SJCRH30 (cell line): ENCODE results near the gene TMEM92. TPM values are rescaled to one million over a fixed set of nuclear protein-coding genes. Genes with fewer than 3 reads are reported as not detected.
"Not testable (repeated sequence)": the region's sequence is repeated elsewhere in the genome, so short reads cannot be mapped to it uniquely, and the experiment has no call there.

Experiments
- DNase-seq, 2 experiments: peaks; one replicate each; pipeline ENCODE4 v3.0.0-alpha.2; 2015 to 2020
- H3K27ac ChIP-seq: fragments of 250-450 bp; sonication (Bioruptor Pico); 2 replicates; pipeline ENCODE4 v1.5.1; 2020; ENCODE audit warnings: mild to moderate bottlenecking, moderate library complexity
- H3K27me3 ChIP-seq: fragments of 250-450 bp; sonication (Bioruptor Pico); 2 replicates; pipeline ENCODE4 v1.5.1; 2020; ENCODE audit warnings: mild to moderate bottlenecking, moderate library complexity
- H3K36me3 ChIP-seq: fragments of 250-450 bp; sonication (Bioruptor Pico); 2 replicates; pipeline ENCODE4 v1.5.1; 2020; ENCODE audit warnings: mild to moderate bottlenecking, moderate library complexity
- H3K4me1 ChIP-seq: fragments of 250-450 bp; sonication (Bioruptor Pico); 2 replicates; pipeline ENCODE4 v1.5.1; 2020; ENCODE audit warnings: mild to moderate bottlenecking, moderate library complexity
- H3K4me3 ChIP-seq: fragments of 250-450 bp; sonication (Bioruptor Pico); 2 replicates; pipeline ENCODE4 v1.5.1; 2020; ENCODE audit warnings: mild to moderate bottlenecking, moderate library complexity
- H3K9me3 ChIP-seq: fragments of 250-450 bp; sonication (Bioruptor Pico); replicated peaks from 2 replicates; pipeline ENCODE4 v1.5.1; 2020; ENCODE audit warnings: mild to moderate bottlenecking, moderate library complexity
- total RNA-seq: library from RNA; depleted of rRNA; stranded (reverse); fragments of >200 nt; shearing (Covaris generic); gene quantifications from 2 replicates; pipeline ENCODE4 v1.2.3, GENCODE V29; 2014

The TMEM92 gene
- total RNA-seq, 1 experiment from 2014 or later = not detected

- H3K27me3 ChIP-seq = peaks cover 4% of the 10 kb centered on the region; the same call in 1 of the 2 replicates
- no peak overlapping the region for H3K27ac ChIP-seq
- H3K9me3 ChIP-seq = no peaks in the 10 kb centered on the region
- DNase-seq = no peak
- no peak overlapping the region for H3K4me3 ChIP-seq
- H3K4me1 ChIP-seq = no peaks in the 10 kb centered on the region
- H3K36me3 ChIP-seq = no peaks in the 10 kb centered on the region
These were observed 4.4 kb downstream of the TMEM92 start for GRCh38 chr17:50278526-50279180.

DNA sequence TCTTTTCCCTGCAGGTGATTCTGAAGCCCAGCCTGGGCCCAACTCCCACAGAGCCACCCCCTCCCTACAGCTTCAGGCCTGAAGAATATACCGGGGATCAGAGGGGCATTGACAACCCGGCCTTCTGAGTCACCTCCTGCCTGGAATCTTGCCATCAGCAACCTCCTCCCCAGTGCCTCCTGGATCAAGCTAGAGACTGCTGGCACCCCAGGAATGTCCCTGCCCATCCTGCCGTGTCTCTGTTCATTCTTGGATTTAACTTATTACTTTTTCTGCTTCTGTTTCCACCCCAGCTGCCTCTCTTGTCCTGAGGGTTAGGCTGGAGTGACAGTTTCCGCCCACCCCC, 4.9 kb downstream of the TMEM92 start:
- H3K36me3 ChIP-seq = no peaks in the 10 kb centered on the region
- H3K4me1 ChIP-seq = no peaks in the 10 kb centered on the region
- no peaks in the 10 kb centered on the region for H3K9me3 ChIP-seq
- H3K27me3 ChIP-seq = peaks cover 4% of the 10 kb centered on the region; the same call in 1 of the 2 replicates
- DNase-seq = no peak
- no peak overlapping the region for H3K27ac ChIP-seq
- H3K4me3 ChIP-seq = no peak overlapping the region

DNA sequence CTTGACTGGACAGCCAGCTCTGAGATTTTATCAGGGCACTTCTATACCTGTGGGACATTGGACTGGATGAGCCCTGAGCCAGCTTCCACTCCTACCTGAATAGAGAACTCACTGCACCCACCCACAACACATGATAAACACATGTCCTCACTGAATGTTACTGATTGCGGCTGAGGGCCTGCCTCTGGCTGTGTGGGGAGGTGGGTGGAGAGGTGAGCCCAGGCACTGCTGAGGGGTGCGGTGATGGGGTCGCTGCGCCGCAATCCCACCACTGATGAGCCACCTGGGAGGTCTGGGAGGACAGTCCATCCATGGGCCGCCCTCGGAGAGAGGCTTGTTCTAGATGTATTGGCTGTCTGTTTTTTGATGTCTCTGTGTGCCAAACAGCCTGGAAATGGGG, 5.4 kb downstream of the TMEM92 start:
- Histone ChIP-seq H3K27me3 (peaks cover 4% of the 10 kb centered on the region; the same call in 1 of the 2 replicates), H3K4me3 (no peak overlapping the region), H3K27ac (no peak overlapping the region), H3K4me1 (no peaks in the 10 kb centered on the region), H3K36me3 (no peaks in the 10 kb centered on the region), H3K9me3 (no peaks in the 10 kb centered on the region)
- no peak for DNase-seq

GRCh38 chr17:50280068-50280467, 5.8 kb downstream of the TMEM92 start:
- no peak for DNase-seq
- Histone ChIP-seq H3K4me3 (no peak overlapping the region), H3K9me3 (no peaks in the 10 kb centered on the region), H3K27ac (no peak overlapping the region), H3K4me1 (no peaks in the 10 kb centered on the region), H3K36me3 (no peaks in the 10 kb centered on the region), H3K27me3 (peaks cover 4% of the 10 kb centered on the region; the same call in 1 of the 2 replicates)

- H3K4me1 ChIP-seq = no peaks in the 10 kb centered on the region
- H3K4me3 ChIP-seq = no peak overlapping the region
- no peak overlapping the region for H3K27ac ChIP-seq
These were observed 6.7 kb downstream of the TMEM92 start for GRCh38 chr17:50280801-50281441.

GRCh38 chr17:50281739-50282401, 7.6 kb downstream of the TMEM92 start:
- H3K27ac ChIP-seq = no peak overlapping the region
- no peaks in the 10 kb centered on the region for H3K4me1 ChIP-seq
- no peaks in the 10 kb centered on the region for H3K9me3 ChIP-seq
- H3K4me3 ChIP-seq = no peak overlapping the region
- no peak for DNase-seq
- H3K27me3 ChIP-seq = peaks cover 4% of the 10 kb centered on the region; the same call in 1 of the 2 replicates
- H3K36me3 ChIP-seq = no peaks in the 10 kb centered on the region

More at GRCh38 chr17:50280801-50281441, 6.7 kb downstream of the TMEM92 start:
- no peaks in the 10 kb centered on the region for H3K36me3 ChIP-seq
- no peak for DNase-seq
- H3K9me3 ChIP-seq = no peaks in the 10 kb centered on the region
- H3K27me3 ChIP-seq = peaks cover 4% of the 10 kb centered on the region; the same call in 1 of the 2 replicates

DNA sequence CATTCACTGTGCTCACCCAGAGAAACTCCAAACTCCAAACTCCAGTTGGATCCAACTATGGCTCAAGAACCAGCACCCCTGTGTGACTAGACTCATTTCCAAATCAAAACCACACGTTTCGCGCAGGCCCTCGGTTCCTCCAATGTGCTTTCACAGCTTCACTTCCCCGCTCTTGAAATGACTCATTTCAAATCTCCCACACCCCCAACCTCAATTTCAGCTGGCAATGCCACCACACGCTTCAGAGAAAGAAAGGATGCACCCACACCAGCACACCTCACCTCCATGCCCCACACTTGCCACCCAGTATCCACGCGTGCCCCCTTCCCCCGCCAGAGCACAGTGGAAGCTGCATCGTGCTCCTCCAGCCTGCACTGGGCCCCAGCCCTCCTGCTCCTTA, 9.0 kb downstream of the TMEM92 start:
- no peak for DNase-seq
- no peak overlapping the region for H3K4me3 ChIP-seq
- H3K36me3 ChIP-seq = no peaks in the 10 kb centered on the region
- no peak overlapping the region for H3K27ac ChIP-seq
- 0 out of 2 replicates have a peak, but pooled peaks cover under 1% of the 10 kb centered on the region for H3K27me3 ChIP-seq
- H3K4me1 ChIP-seq = no peaks in the 10 kb centered on the region
- no peaks in the 10 kb centered on the region for H3K9me3 ChIP-seq

GRCh38 chr17:50283714-50284113, 9.4 kb downstream of the TMEM92 start:
- Histone ChIP-seq H3K36me3 (no peaks in the 10 kb centered on the region), H3K4me3 (no peak overlapping the region), H3K27ac (no peak overlapping the region), H3K27me3 (no peaks in the 10 kb centered on the region), H3K4me1 (no peaks in the 10 kb centered on the region), H3K9me3 (no peaks in the 10 kb centered on the region)
- DNase-seq = no peak

- H3K9me3 ChIP-seq = no peaks in the 10 kb centered on the region
- H3K4me3 ChIP-seq = no peak overlapping the region
- no peaks in the 10 kb centered on the region for H3K36me3 ChIP-seq
- H3K27ac ChIP-seq = no peak overlapping the region
- no peak for DNase-seq
- no peaks in the 10 kb centered on the region for H3K27me3 ChIP-seq
- H3K4me1 ChIP-seq = no peaks in the 10 kb centered on the region
These were observed 11.7 kb downstream of the TMEM92 start for GRCh38 chr17:50285941-50286340.

GRCh38 chr17:50287302-50287701, 13.0 kb downstream of the TMEM92 start:
- not testable (repeated sequence) for H3K27me3 ChIP-seq, H3K9me3 ChIP-seq, DNase-seq, H3K4me3 ChIP-seq, H3K27ac ChIP-seq, H3K36me3 ChIP-seq, H3K4me1 ChIP-seq

GRCh38 chr17:50288306-50288705, 14.0 kb downstream of the TMEM92 start:
- no peaks in the 10 kb centered on the region for H3K36me3 ChIP-seq
- no peaks in the 10 kb centered on the region for H3K4me1 ChIP-seq
- no peak for DNase-seq
- H3K27ac ChIP-seq = no peak overlapping the region
- no peaks in the 10 kb centered on the region for H3K27me3 ChIP-seq
- no peaks in the 10 kb centered on the region for H3K9me3 ChIP-seq
- no peak overlapping the region for H3K4me3 ChIP-seq

GRCh38 chr17:50289278-50289677, 15.0 kb downstream of the TMEM92 start:
- Histone ChIP-seq H3K36me3 (no peaks in the 10 kb centered on the region), H3K27me3 (no peaks in the 10 kb centered on the region; the same call in 1 of the 2 replicates), H3K9me3 (no peaks in the 10 kb centered on the region), H3K27ac (no peak overlapping the region), H3K4me1 (no peaks in the 10 kb centered on the region), H3K4me3 (no peak overlapping the region)
- no peak for DNase-seq

DNA sequence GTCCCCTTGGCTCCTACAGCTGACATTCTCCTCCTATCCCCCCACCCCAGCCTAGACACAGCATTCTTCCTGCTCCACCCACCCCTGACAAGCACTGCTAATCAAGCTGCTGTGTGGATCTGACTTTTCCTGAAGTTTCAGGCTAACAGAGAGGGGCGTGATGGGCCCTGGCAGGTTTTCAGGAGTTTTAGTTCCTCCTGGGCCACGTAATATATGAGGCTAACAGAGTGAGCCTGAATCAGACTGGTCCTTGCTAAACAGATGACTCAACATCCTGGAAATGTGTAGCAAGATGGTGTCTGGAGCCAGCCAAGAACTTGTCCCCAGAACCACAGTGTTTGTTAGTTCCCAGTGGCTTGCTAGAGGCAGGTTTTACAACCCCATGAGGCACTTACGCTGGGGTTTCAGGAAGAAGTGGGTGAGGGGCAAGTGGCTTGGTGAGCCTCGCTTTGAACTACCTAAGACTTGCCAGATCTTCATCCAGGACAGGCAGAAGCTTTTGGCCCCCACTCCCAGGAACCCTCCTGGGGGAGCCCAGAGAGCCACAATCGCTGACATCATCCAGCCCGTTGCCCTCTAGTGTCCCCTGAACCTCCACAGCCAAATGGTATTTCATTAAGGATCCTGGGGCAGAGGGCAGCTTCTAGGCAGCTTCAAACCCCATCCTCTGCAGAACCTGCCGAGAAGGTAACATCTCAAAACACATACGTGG, 15.9 kb downstream of the TMEM92 start:
- Histone ChIP-seq H3K36me3 (no peaks in the 10 kb centered on the region), H3K27ac (no peak overlapping the region), H3K4me1 (no peaks in the 10 kb centered on the region), H3K27me3 (no peaks in the 10 kb centered on the region; the same call in 1 of the 2 replicates), H3K4me3 (no peak overlapping the region), H3K9me3 (no peaks in the 10 kb centered on the region)
- no peak for DNase-seq

DNA sequence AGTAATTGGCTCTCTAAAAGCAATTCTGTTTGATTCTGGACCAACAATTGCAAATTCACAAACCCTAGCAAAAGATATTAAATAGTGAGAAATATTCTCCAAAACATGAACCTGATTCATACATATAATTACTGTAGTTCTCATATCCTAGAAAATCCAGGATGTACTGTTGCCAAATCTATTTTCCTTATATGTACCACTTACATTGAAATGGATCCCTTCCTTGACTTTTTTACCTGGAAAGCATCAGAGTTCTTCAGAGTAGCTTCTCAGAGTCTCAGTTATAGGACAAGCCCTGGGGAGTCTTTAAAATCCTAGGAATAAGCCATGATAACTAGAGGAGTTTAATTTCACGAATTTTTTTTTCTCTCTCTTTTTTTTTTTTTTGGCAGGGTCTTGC, 16.7 kb downstream of the TMEM92 start:
- DNase-seq = no peak
- Histone ChIP-seq H3K9me3 (no peaks in the 10 kb centered on the region), H3K27ac (no peak overlapping the region), H3K36me3 (no peaks in the 10 kb centered on the region), H3K27me3 (no peaks in the 10 kb centered on the region; the same call in 1 of the 2 replicates), H3K4me3 (no peak overlapping the region), H3K4me1 (no peaks in the 10 kb centered on the region)

GRCh38 chr17:50292465-50292864, 18.2 kb downstream of the TMEM92 start:
- Histone ChIP-seq H3K27me3 (no peaks in the 10 kb centered on the region; the same call in 1 of the 2 replicates), H3K27ac (no peak overlapping the region), H3K4me3 (no peak overlapping the region), H3K9me3 (no peaks in the 10 kb centered on the region), H3K4me1 (no peaks in the 10 kb centered on the region), H3K36me3 (no peaks in the 10 kb centered on the region)
- no peak for DNase-seq
